ENCODE results near the gene CDH15.

DNA sequence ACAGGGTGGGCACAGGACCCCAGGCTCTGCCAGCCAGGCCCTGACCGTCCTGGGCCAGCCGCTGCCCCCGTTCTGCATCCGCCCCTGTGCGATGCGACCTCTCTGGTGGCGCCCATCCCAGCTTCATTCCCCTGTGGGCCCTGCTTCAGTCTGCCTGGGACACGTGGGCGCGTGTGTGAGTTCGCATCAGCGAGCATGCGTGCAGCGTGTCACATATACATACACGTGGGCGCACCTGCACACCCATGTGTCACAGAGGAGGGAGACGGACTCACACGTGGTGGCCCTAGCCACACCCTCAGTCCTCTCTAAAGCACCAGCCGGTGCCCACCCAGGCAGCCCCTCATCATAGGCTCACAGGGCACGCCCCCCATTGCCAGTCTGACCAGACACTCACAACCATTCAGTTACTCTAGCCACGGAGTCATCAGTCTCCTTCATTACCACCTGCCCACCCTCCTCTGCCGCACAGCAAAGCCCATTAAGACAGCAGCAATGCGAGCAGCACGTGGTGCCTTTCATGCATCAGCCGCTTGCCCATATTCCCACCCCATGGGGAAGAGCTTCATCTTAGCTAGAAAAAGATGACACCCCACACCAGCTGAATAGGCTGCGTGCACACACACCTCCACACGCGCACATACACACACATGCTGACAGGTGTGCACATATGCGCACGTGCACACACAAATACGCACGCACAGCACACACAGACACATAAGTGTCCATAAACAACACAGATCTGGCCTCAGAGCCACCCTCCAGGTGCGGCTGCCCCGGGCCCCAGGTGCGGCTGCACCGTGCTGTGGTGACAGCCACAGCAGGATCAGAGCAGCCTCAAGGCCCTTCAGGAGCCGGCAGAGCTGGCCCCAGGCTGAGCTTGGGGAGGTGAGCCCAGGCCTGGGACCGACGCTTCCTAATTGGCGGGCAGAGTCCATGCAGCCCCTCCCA lies 9.5 kb upstream of the CDH15 start:
- TF ChIP-seq CTCF (IDR thresholded peaks at IDR 0.05; ENCODE audit: low read depth, low read length, poor library complexity, severe bottlenecking) (no peak), EZH2phosphoT487 (IDR thresholded peaks at IDR 0.05; ENCODE audit: borderline replicate concordance, low read length) (no peak)
